GM18499 (cell line): Measurements from ENCODE around the gene CTCF.
A peak's percentile ranks its signal among the peaks of the same experiment; 100 is the strongest.

Experiments
- ATAC-seq: cut with Tn5 transposase; IDR thresholded peaks from one replicate; pipeline ENCODE4 v1.9.1; 2021; ENCODE audit warnings: moderate number of reproducible peaks; ENCODE audit not compliant: insufficient read depth, unreplicated experiment

Gene CTCF

GRCh38 chr16:67546761-67547422 lies 15.4 kb upstream of the CTCF start:
- ATAC-seq: no peak

- ATAC-seq: no peak
These were observed 14.7 kb upstream of the CTCF start for GRCh38 chr16:67547423-67548264.

GRCh38 chr16:67548265-67549126 lies 13.8 kb upstream of the CTCF start:
- no peak for ATAC-seq

- no peak for ATAC-seq
These were observed 13.1 kb upstream of the CTCF start for GRCh38 chr16:67549240-67549639.

GRCh38 chr16:67549936-67550335 lies 12.4 kb upstream of the CTCF start:
- ATAC-seq: no peak

GRCh38 chr16:67551091-67551490 lies 11.2 kb upstream of the CTCF start:
- no peak for ATAC-seq

GRCh38 chr16:67551972-67552371 lies 10.4 kb upstream of the CTCF start:
- no peak for ATAC-seq

- ATAC-seq: no peak
These were observed 9.8 kb upstream of the CTCF start for GRCh38 chr16:67552476-67552875.

GRCh38 chr16:67555795-67556212 lies 6.5 kb upstream of the CTCF start:
- ATAC-seq: no peak

GRCh38 chr16:67558859-67559258 lies 3.5 kb upstream of the CTCF start:
- no peak for ATAC-seq

GRCh38 chr16:67560827-67561342 lies 1.4 kb upstream of the CTCF start:
- no peak for ATAC-seq

GRCh38 chr16:67561501-67561823 lies 864 bp upstream of the CTCF start:
- ATAC-seq: no peak

GRCh38 chr16:67561824-67562525 lies 351 bp upstream of the CTCF start:
- ATAC-seq: peak; percentile 61

GRCh38 chr16:67562918-67563707 lies 787 bp downstream of the CTCF start:
- no peak for ATAC-seq

- ATAC-seq: no peak
These were observed 1.6 kb downstream of the CTCF start for GRCh38 chr16:67563708-67564468.

- no peak for ATAC-seq
These were observed 3.3 kb downstream of the CTCF start for GRCh38 chr16:67565470-67566100.

- ATAC-seq: no peak
These were observed 9.1 kb downstream of the CTCF start for GRCh38 chr16:67571464-67571863.

GRCh38 chr16:67571981-67572431 lies 9.7 kb downstream of the CTCF start:
- ATAC-seq: no peak
